Bone marrow (tissue), 2 donors: Measurements from ENCODE around the gene RNF31.

Experiments
- DNase-seq, 2 donors: peaks; one replicate each; lab custom pipeline; 2025; lab: John Stamatoyannopoulos, UW

The RNF31 gene

DNA sequence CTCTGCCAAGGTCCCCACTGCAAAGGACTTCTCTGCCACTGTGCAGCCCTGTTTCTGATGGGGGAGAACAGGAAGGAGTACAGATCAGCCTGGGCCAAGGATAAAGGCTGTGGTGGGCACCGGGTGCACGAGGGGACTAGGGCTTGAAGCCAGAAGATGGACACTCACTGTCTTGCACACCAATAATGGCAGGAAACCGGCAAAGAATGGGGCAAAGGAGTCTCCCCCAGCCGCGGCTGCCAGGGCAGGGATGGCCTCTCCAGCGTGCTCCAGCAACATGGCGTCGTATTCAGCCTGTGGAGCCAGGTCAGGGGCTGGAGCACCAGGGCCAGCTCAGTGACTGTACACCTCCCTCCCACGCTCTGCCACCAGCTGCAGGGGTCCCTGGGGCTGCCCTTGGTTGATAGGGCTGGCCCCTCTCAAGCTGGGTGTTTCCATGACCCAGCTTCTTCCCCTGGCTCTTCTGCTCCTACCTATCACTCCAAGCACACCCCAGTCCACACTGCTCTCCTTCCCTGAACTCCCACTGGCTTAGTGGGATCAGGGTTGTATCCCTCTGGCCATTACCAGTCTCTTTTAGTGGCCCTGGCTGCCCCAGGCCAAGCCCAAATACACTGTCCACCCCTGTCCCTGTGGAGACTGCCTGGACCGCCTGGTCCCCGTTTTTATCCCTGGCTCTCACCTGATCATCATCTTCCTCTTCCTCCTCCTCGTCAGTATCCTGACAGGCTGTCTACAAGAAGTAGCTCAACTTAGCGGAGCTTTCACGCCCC is 35.0 kb downstream of the RNF31 start:
- no peak for DNase-seq

DNA sequence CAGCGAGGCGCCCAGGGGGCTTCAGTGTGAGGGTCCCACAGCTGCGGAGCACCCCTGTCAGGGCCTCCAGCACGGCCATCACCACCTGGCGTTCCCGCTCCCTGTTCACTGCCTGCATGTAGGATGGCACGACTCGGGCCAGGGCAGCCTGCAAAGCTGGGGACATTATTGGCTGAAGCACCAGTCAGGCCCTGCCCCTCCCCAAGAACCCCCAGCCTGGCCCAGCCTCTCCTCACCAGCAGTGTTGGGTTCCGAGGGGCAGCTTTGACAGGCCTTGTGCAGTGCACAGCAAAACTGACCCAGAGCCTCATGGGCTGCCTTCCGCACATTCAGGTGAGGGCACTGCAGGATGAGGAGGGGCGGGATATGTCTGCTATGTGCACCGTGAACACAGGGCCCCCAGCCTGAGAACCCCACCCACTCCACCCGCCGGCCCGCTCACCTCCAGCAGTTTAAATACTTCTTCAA is 35.8 kb downstream of the RNF31 start:
- no peak for DNase-seq

DNA sequence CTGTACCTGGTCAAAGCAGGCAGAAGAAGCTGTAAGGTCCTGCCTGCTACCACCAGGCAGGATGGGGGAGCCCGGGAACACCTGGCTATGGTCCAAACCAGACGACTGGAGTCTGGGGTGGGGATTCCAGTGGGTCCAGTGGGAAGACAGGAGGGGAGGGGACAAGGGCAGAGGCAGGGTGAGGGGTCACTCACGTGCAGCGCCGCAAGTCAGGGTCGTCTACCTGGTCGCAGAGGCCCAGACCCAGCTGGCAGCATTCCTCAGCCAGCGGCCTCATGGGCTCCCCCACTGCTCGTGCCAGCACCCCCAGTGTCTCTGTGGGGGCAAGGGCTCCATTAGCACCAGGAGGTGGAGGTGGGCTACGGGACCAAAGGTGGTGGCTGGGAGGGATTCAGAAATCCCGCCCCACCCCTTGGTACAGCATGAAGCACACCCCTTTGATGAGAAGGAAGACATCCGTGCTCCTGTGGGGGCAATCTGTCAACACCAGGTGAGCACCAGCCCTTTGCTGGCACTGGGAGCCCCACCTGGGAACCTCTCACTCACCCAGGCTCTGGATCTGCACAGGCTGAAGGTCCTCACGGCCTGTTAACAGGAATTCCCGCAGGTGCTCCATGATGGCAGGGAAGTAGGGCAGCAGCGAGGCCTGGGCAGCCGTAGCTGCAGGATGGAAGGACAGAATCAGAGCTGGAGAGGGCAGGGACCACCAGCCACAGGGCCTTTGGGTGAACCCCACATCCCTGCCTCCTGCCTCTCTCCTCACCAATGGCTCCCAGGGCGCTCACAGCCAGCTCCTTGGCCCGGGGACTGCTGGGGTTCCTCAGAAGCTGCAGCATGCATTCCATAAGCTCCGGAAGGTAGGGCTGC is 37.0 kb downstream of the RNF31 start:
- DNase-seq = no peak

DNA sequence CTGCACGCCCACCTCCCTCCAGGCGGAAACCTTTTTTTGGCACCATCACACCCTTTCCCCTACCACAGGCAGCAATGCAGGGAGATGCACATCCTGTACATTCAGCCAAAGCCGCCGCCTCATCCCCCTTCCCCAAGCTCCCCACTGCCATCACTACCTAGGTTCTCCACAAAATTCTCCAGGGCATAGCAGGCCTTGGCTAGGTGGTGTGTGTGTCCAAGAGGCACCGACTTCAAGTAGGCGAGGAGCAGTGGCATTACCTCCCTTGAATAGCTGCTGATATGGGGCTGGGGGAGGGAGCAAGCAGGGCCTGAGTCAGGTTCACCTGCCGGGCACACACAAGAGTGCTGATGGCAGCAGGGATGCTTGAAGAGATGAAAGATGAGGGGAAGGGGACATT is 37.7 kb downstream of the RNF31 start:
- DNase-seq = no peak

DNA sequence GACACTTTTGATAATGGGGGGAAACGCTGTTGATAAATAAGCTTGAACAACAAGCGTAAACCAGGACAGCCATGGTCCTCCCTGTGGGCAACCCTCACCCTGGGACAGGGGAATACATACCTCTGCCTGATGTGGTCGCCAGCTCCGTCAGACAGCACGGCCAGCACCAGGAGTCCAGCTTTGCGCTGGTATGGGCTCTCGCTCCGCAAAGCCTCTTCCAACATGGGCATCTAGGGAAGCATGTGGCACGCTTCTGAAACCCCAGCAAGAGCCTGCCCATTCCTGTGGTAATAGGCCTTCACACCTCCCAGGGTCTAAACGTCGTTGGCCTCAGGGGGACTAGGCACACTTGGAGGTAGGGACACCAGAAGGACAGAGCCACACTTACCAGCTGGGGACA is 38.4 kb downstream of the RNF31 start:
- no peak for DNase-seq

DNA sequence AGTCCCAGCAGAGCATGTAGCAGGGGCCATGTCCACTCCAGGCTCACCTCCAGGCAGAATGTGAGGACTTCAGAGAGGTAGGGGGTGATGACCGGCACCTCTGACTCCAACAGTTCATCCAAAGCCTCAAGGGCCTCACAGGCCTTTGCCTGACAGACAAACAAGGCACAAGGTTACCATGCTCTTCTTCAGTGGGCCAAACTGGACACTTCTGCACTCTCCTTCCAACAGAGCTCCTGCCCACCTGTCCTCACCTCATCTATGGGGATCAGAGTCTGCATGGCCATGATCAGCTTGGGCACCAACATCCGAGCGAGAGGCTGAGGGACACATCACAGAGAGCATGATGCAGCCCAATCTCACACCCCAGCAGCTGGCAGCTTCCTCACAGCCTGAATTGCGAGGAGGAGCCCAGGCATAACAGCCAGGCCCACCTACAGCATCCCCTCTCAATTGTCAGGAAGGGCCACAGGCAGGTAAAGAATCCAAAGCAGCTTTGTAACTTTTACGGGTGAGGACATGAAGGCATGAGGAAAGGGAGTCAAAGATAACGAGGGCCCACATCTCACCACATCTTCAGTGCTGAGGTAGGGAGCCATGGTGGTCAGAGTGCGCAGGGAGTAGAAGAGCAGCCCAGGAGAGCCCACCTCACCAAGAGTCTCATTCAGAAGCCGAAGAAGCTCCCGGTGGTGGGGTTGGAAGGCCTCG is 39.7 kb downstream of the RNF31 start:
- DNase-seq = no peak

DNA sequence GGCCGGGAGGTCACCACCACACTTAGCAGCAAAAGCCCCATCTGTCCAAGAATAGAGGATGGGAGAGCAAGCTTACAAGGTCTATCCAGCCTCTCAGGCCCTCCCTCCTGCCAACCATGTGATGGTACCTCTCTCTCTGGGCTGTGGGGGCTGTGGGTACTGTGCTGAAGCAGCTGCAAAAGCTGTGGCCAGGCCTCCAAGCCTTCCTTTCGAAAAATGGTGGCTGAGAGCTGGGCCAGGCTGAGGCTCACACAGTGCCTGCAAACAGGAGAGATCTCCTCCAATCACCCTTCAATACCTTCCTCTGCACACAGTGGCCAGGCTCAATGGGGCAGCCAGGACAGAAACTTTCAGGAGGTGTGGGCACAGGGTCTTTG is 40.2 kb downstream of the RNF31 start:
- DNase-seq = no peak

DNA sequence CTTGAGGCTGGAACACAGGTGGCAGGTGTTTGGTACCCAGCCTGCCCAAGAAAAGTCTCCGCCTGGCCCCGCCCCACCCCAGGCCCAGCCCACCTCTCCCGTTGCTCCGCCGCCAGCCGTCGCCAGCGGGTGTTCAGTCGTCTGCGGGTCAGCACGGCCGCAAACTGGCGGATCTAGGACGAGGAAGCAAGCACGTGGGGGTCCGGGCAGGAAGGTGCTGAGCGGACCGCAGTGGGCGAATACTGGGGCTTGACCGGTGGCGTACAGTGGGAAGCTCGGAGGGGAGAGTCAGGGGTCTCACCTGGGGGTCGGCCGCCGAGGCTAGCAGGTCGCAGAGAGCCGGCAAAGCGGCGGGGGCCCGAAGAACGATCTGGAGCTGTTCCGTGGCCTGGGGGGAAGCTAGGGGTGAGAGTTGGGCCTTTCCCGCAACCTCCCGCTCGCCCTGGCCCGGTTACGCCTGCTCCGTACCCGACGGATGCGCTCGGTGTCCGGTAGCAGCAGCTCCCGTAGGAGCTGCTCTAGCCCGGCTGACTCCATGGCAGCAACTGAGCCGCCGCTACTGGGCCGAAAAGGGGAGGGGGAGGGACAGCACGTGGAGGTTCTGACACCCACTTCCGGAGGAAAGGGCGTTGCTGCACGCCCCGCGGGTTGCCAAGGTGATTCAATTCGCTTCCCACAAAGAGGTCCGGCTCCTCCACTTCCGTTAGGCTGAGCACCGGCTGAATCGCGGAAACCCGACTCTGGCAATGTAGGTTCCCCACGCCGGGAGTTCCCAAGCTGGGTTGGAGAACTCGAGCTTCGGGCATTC is 41.2 kb downstream of the RNF31 start, which contains the start of gene IPO4:
IPO4 (minus strand) TSS at position 566 of the 808 bp plus-strand sequence; CDS start at position 537, 29 bp downstream.
- peak; percentile 76 to 92 for DNase-seq

DNA sequence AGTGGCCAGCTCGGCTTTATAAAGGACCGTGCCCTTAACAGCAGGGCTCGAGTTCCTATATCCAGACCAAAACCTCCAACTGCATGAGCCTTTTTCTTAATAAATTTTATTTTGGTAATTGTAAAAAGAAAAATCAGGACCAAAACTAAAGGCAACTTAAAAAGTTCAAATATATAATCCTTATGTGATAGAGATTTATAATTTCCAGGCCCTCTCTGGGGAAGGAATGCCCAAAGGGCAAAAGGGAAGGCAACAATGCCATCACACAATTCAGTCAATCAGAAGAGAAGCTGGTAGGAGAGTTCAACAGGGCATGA is 41.7 kb downstream of the RNF31 start:
- DNase-seq = no peak

DNA sequence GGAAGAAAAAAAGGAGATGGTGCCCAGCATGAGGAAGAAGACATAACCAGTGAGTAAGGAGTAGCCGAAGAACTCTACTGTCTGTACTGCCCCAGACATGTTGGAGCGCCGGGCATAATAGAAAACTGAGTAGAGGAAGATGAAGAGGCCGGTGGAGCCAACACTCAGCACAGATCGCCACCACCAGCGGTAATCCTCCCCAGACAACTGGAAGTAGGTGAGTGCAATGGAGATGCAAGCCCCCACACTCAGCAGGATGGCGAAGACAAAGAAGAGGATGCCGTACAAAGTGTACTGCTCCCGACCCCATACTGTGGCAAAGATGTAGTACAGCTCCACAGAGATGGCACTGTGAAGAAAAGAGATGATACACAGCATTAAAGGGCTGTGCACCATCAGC is 42.2 kb downstream of the RNF31 start:
- no peak for DNase-seq

DNA sequence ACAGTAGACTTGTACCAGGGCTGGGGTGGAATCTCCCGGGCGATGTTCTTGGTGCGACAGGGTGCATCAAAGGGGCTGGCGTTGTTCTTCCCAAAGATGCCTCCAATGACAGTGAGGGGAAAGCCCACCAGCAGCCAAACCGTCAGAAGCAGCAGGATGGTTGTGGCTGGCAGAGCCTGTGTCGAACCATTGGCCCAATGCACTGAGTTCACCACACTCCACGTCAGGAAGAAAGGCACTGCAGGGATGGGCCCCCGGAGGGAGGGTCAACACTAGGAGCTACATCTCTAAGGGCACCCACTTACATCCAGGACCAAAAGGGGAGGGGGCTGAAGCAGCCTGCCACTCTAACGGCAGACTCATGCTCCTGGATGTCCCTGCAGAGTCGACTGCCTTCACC is 43.1 kb downstream of the RNF31 start:
- no peak for DNase-seq

DNA sequence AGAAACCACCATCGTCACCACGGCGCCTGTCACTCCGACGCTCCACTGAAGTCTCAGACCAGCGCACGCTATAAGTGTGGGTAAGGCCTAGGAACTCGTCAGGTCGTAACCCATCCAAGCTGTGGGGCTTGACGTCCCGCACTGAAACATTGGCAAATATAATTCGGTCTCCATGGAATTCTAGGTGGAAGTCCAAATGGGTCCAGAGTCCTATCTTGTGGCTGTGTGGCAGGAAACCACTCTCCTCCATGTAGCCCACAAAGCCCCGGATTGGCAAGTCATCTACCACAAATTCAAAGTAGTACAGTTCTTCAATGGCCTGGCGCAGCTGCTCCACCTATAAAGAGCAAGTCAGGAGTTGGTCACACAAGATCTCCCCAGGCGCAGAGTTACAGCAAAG is 45.6 kb downstream of the RNF31 start:
- no peak for DNase-seq

DNA sequence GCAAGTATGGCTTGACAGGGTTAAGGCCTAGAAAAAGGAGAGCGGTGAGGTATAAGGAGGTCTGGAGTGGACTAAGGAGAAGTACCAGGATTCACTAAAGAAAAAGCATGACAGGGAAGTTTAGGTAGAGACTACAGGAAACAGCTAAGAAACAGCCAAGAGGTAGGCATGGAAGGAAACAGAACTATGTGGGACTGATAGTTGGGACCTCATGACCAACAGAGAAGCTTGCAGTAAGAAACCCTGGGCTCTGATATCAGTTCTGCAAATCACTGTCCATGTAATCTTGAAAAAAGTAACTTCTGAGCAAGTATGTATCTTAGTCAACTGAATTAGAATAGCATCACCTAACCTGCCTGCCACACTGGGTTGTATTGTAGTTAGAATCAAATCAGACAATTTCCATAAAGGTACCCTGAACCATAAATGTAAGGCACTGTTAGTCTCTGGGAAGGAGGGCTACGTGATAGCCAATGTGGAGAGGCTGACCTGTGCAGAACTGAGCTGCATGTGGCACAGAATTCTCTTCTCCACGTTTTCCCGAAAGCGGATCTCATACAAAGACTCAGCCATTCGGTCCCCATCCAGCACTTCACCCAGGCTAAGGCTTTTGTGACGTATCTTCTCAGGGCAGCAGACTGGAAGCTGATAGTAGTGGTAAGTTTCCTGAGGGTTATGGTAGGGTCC is 47.0 kb downstream of the RNF31 start:
- DNase-seq = no peak

DNA sequence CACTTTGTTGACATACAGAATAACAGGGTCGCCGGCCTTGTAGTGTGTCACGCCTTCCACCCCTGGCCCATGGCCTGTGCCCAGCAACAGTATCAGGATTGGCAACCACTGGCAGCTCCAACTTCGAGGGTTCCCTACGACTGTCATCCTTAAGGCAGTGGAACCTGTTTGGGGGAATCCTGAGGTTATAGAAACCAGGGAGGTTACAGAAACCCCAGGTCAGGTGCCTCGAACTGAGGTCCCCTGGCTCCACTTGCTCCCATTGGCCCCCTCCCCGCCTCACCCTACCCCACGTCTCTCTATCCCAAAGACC is 47.5 kb downstream of the RNF31 start:
- no peak for DNase-seq

DNA sequence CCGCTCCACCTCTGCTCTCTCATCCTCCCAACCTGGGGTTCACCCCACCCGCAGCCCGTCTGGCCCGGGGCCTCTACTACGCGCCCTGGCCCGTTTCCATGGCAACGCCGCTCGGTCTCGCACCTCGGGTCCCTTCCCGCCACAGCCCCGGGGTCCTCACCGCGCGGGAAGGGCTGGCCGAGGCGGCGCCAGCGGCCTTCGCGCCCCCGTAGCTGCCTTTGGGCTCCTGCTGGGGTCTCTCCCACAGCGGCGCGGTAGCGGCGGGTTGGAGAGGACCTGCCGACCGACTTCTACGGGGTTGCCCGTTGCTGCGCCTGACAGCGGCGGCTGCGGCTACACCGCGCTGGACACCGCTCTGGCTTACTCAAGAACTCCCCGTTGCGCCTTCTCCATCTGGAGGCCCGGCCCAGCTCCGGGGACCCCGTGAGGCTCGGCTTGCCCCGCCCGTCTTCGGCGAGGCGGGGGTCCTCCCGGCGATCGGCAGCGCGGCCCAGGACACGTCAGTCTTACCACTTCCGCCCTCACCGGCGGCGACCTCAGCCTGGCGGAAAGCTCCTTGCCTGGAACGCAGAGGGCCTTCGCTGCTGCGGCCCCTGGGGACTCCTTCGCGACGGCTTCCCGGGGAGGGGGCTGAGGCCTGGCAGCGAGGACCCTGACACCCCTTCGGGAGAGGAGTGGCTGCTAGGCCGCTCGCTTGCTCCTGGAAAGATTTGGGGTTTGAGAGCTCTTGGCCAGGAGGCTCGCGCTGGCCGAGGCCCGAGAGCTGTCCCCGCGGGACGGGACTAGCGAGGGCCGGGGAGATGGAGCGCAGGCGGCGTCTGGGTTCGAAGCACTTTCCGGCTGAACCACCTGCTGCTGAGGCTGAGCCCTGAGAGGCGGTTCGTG is 48.1 kb downstream of the RNF31 start, which contains the start of gene TM9SF1:
TM9SF1 (minus strand) TSS at position 256 of the 885 bp plus-strand sequence. CDS start 422 bp downstream, outside the sequence.
- peak; percentile 81 to 84 for DNase-seq

DNA sequence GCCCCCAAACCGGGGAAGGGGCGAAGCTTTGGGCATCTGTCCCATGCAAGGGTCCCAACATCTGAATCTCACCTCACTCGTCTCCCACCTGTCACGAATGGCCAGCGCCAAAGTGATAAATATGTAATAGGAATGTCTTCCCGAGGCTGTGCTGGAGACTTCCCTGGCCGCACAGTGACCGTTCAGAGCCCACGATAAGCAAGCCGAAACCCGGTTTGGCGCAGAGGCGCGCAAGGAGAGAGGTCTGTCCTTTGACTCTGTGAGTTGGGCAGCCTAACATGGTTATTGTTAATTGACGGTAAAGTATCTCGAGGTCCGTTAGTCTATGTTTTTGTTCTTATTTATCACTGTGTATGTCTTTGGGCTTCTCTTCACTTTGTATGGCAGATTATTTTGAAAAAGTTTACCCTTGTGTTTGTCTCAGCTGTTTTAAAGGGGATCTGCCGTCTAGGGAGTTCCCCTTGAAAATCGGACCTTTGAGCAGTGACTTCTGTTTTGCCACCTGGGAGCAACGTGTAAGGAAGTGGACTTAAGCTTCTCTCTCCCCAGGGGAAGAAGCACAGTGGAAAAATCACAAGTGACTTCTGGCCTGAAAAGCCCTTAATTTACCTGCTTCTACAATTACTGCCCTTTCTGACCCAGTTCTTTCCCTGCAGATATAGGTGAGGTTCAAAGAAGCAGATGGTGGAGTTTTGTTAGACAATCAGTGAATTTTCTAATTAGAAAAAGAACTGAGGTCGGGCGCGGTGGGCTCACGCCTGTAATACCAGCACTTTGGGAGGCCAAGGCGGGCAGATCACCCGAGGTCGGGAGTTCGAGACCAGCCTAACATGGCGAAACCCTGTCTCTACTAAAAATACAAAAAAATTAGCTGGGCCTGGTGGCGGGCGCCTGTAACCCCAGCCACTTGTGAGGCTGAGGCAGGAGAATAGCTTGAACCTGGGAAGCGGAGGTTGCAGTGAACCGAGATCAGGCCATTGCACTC is 49.1 kb downstream of the RNF31 start:
- no peak for DNase-seq

DNA sequence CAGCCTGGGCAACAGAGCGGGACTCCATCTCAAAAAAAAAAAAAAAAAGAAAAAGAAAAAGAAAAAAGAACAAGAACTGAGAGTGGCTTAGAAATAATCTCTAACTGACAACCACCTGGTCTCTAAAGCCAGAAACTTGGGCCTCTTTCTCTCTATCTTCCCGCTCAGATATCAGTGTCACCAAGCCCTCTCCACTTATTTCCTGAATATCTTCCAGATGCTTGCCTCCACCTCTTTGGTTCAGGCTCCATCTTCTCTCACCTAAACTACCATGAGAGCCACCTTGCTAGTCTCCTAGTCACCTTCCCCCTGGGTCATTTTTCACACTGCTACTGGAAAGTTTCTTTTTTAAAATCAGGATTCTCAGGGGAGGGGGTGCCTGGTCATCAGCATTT is 49.8 kb downstream of the RNF31 start:
- DNase-seq = no peak

DNA sequence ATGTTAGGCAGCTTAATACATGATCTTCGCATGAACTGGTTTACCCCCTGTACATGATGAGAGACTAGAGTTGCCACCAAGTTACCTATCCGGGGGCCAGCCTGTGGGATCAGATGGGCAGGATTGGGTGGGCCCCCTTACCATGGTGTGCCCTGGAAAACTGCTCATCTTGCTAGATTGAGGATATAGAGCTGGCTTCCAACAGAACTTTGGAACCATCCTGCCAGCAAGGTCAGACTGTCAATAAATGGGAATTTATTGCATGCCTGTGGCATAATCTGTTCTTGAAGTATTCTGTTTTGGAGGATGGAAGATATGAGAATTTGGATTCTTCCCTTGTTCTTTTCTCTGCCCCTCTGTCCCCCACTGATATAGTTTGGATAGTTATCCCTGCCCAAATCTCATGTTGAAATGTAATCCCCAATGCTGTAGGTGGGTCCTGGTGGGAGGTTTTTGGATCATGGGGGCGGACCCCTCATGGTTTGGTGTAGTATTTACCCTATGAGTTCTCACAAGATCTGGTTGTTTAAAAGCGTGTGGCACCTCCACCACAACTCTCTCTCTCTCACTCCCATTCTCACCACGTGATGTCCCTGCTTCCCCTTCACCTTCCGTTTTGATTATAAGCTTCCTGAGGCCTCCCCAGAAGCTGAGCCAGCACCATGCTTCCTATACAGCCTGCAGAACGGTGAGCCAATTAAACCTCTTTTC is 51.7 kb downstream of the RNF31 start:
- no peak for DNase-seq
